GM21423 (cell line): ENCODE results near the gene PDE4D.
"Not testable (repeated sequence)": the region's sequence is repeated elsewhere in the genome, so short reads cannot be mapped to it uniquely, and the experiment has no call there.

Experiments used
- ATAC-seq: cut with Tn5 transposase; IDR thresholded peaks from one replicate; pipeline ENCODE4 v1.9.1; 2021; ENCODE audit warnings: mild to moderate bottlenecking, moderate library complexity; ENCODE audit not compliant: unreplicated experiment

PDE4D gene

DNA sequence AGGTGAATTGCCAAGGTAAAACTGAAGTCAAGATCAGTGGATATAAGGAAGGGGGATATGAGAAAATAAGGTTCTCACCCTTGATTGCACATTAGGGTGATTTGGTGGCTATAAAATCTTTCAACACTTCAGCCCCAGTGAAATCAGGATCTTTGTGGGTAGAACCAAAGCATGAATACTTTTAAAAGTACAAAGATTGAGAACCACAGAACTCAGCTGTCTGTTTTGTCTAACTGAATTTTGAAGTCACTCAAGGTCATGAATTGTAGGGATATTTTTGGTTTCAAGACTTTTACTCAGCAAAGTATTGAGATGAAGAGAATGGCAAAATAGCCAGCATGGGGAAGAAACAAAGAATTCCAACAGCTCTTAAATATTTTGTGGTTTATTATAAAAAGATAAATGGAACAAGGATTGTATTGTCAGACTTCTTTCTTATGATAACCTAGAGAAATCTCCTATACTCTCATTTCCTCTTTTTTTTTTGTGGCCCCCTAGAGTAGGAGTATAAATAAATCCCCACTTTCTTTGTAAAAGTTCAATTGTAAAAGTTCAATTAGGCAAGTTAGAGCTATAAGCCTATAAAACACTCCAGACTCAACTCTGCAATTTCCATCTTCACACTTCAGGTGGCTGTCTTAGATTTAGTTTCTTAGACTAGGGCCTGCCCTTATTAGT is 272.9 kb downstream of the PDE4D start:
- no peak for ATAC-seq

DNA sequence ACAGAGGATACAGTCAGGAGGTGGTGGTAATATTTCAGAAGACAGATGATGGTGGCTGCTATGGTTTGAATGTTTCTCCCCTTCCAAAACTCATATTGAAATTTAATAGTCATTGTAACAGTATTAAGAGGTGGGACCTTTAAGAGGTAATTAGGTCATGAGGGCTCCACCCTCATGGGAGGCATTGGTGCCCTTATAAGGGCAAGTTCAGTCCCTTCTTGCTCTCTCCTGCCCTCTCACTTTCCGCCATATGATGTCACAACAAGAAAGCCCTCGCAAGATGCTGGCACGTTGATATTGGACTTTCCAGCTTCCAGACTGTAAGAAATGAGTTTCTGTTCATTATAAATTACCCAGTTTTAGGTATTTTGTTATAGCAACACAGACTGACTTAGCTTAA is 274.9 kb downstream of the PDE4D start:
- ATAC-seq = no peak

- no peak for ATAC-seq
These were observed 276.2 kb downstream of the PDE4D start for GRCh38 chr5:59617186-59617771.

- no peak for ATAC-seq
These were observed 277.1 kb downstream of the PDE4D start for GRCh38 chr5:59616413-59616812.

GRCh38 chr5:59615272-59615671 is 278.3 kb downstream of the PDE4D start:
- no peak for ATAC-seq

DNA sequence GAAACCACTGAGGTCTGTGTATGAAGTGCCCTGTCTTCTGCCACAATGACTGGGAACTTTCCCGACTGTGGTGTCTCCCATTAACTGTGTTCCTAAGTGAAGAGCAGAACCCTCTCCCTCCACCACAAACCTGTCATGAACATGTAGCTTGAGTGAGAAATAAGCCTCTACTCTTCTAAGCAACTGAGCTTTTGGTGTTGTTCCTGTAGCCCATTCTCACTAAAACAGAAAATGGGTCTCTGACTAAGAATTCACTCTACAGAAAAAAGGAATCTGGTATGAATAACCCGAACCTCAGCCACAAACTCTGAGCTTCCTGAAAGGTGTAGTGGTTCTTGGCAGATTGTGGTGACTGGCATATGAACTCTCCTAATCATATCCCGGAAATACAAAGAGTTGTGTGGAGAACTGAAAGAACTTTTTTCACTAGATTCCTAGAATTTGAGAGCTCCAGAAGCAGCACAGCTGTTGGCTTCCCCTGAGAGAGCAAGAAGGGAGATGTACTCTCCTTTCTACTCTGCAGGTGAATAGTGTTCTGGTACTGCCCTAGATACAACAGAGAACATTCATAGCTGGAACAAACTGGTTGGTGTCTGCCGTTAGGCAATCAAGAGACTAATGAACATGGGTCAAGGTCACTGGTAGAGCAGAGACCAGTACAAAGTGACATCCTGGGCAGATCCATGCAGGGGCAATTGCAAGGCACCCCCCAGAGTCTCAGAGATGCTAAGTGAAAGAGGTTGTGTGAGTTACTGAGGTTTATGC is 283.8 kb downstream of the PDE4D start:
- ATAC-seq = no peak

GRCh38 chr5:59608745-59609144 is 284.8 kb downstream of the PDE4D start:
- ATAC-seq = peak; percentile 64

DNA sequence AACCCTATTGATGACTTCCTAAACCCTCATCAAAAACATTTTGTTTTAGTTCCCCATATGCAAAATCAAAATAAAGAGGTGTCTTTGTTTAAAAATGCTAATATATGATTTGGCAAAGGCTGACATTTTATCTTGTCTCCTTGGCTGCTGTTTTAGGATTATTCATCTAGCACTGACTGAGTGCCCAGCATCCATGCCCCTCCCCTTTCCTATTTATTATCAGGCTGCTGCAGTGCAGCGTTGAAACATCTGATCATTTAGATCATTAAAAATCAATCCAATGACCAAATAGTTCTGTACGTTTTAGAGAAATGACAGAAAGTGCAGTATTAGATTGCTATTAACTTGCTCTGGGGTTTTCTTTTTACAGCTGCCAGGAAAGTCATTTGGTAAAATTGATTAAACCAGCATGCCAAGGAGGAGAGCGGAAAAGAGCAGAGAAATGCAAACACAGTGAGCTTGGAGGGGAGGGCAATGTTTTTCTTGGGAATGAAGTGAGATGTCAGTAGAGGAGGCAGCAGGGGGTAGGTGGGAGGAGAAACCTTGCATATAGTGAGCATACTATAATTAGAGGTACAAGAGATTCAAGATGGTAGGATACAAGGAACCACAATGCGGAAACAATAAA is 286.3 kb downstream of the PDE4D start:
- ATAC-seq = no peak

GRCh38 chr5:59605915-59606314 is 287.6 kb downstream of the PDE4D start:
- no peak for ATAC-seq

DNA sequence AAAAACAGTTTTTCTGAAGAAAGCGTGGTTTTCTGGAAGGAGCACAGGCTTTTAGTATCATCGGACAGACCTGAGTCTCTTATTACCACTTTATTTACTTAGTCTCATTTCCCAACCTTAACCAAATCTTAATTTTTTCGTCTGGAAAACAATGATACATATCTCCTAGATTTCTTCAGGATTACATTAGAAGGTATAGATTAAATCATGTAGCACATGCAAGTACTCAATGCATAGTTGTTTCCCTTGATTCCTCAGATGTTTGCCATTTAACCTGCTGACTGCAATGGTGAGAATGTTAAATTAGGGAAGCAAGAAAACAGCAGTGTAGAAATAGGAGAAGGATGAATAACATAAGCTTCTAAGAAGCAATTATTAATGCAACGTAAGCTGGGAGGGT is 289.4 kb downstream of the PDE4D start:
- ATAC-seq = no peak

DNA sequence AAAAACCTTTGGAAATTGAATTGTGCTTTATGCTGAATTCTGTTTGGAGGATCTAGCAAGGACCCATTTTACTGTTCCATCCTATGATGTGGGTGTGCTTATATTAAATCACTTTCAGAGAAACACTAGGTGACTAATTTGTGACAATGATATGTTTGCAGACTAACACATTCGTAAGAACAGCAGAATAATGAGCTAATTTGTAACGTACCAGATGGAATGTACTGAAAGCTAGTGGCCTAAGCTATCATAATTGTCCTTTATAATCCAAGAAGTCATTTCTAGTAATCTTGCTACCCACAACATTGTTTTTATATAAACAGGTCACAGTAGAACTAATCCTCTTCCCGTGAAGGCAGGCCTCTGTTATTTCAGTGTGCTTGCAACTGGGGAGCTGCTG is 292.5 kb downstream of the PDE4D start:
- no peak for ATAC-seq

GRCh38 chr5:59600153-59600552 is 293.4 kb downstream of the PDE4D start:
- ATAC-seq = no peak

DNA sequence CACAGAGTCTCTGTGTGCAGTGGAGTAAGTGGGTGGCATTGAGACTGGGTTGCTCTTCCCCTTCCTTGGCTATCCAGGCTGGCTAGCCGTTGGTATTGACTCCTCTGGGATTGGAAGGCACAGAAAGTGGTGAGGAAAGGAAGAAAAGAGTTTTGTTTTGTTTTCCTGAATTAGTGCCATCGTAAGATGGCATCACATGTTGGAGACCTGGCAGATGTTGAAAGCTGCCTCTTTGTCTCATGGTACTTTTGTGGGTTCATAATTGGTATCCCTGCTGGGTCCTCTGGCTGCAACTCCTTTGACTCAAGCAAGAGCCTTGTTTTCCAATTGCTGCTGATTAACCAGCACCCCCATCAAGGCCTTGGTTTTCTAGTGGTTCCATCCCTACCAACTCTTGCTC is 293.8 kb downstream of the PDE4D start:
- no peak for ATAC-seq

DNA sequence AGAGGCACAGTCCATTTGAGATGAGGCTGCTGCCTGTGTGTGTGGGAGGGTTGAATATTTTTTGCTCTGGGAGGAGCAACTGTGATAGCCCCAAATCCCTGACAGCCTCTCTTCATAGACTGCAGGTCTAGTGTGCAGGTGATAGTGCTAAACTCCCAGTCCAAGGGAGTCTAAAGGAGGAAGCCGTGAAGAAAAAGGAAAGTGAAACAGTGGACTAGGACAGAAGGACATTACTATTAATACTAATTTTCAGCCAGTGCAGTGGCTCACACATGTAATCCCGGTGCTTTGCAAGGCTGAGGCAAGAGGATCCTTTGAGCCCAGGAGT is 295.0 kb downstream of the PDE4D start:
- peak; percentile 64 for ATAC-seq

DNA sequence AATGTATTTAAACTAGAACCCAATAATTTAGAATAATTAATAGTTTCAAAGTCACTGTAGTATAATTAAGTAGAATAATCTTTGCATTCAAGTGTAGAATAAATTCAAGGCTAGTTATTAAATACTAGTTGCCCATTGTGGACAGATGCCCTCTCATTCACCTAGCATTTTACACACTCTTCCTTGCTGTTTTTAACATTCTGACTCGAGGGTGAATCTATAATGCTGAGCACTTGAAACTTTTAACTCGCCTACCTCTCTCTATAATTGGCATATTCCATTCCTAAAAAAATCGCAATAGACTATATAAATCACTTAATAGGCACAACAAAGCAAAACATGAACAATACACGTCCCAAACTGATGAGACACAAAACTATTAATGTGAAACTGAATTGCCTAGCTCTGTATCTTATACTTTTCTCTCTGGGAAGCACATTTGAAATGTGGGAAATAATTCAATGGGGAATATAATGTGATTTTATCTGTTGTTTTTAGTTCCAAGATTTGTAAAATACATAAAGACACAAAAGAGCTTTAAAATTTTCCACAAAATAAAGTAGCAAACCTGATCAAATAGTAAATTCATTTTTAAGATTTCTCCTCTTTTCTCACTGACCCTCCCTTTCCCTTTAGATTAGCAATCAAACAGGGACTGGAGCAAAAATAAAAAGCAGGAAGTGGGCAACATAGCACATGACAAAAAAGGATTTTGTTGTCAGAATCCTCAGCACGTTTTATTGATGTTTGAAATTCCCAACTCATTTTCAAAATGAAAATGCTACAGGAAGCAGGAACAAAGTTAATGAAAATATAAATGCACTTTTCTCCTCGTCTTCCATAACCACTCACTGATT is 295.6 kb downstream of the PDE4D start:
- no peak for ATAC-seq

DNA sequence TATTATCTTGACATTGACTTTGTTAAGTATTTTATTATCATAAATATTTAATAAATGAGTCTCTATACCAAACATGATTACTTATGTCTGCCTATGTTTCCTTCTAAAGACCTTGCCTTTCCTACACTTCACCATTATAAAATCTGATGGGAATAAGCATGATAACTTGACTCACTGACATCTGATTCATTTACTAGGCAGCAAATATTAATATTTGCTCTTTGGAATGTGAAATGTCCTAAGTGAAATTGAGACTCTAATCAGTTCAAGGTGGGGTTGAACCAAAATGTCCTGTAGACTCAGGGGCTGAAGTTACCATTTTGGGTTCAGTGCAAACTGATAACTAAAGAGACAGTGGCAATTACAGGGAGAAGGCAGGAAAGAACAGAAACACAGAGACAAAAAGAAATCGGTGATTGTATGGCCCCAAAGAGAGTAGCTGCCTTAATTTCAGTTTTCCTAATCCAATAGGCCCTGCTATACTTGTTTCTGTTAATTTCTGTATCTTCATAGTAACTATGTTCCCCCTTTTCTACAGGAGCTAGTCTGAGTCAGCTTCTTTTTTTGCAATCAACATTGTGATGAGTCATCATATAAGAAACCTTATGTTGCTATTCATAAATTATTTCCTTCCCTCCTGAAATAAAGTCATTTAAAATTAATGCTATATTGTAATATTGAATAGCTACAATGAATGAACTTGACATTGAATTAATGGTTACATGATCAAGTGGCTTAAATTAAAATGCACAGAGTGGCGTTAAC is 296.8 kb downstream of the PDE4D start:
- no peak for ATAC-seq

DNA sequence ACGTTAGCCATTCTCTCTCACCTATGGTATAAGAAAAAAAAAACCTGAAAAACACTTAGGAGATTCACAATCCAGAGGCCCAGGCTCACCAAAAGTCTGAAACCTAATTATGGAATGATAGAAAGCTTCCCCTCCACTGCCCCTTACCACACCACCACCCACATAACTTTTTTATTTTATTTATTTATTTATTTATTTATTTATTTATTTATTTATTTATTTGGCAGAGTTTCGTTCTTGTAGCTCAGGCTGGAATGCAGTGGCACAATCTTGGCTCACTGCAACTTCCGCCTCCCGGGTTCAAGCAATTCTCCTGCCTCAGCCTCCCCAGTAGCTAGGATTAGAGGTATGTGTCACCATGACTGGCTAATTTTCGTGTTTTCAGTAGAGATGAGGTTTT is 299.4 kb downstream of the PDE4D start:
- not testable (repeated sequence) for ATAC-seq

- no peak for ATAC-seq
These were observed 300.0 kb downstream of the PDE4D start for GRCh38 chr5:59593439-59594007.

- no peak for ATAC-seq
These were observed 301.4 kb downstream of the PDE4D start for GRCh38 chr5:59592101-59592500.

DNA sequence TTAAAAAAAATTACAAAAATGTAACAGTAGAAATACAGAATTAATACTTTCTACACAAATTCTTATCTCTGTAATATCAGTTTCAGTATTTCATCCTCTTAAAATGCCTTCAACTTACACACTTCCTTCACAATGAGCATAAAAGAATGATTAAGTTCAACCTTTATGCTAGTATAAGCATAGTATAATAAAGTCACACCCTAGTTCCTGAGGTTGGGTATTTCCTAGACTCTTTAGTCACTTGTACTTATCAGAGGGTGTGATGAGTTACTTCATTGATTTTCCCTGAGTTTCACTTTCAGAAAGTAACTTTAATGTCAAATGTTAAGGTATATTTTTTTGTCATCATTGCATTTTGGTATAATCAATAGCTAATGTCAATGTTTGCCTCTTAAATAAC is 302.4 kb downstream of the PDE4D start:
- peak; percentile 83 for ATAC-seq
